GM18907 (cell line): Measurements from ENCODE around the gene GSK3A.
A peak's percentile ranks its signal among the peaks of the same experiment; 100 is the strongest.

Source experiments
- ATAC-seq: cut with Tn5 transposase; IDR thresholded peaks from one replicate; pipeline ENCODE4 v1.9.1; 2021; ENCODE audit warnings: mild to moderate bottlenecking, moderate library complexity; ENCODE audit not compliant: unreplicated experiment

The GSK3A gene

GRCh38 chr19:42281146-42281826 is 38.9 kb upstream of the GSK3A start:
- no peak for ATAC-seq

- no peak for ATAC-seq
These were observed 38.4 kb upstream of the GSK3A start for GRCh38 chr19:42280815-42281145.

GRCh38 chr19:42279902-42280814 is 37.8 kb upstream of the GSK3A start:
- peak; percentile 30 for ATAC-seq

- ATAC-seq, result no peak
These were observed 36.9 kb upstream of the GSK3A start for GRCh38 chr19:42279155-42279901.

GRCh38 chr19:42278452-42279154 is 36.2 kb upstream of the GSK3A start:
- no peak for ATAC-seq

- ATAC-seq, result no peak
These were observed 35.5 kb upstream of the GSK3A start for GRCh38 chr19:42277821-42278451.

- no peak for ATAC-seq
These were observed 34.4 kb upstream of the GSK3A start for GRCh38 chr19:42276821-42277220.

- ATAC-seq, result no peak
These were observed 33.9 kb upstream of the GSK3A start for GRCh38 chr19:42276284-42276683.

GRCh38 chr19:42275517-42275916 is 33.1 kb upstream of the GSK3A start:
- ATAC-seq, result no peak

GRCh38 chr19:42275103-42275502 is 32.7 kb upstream of the GSK3A start:
- no peak for ATAC-seq

GRCh38 chr19:42274065-42274682 is 31.8 kb upstream of the GSK3A start:
- no peak for ATAC-seq

GRCh38 chr19:42273407-42274064 is 31.1 kb upstream of the GSK3A start:
- no peak for ATAC-seq

GRCh38 chr19:42272989-42273406 is 30.6 kb upstream of the GSK3A start:
- ATAC-seq, result no peak

- no peak for ATAC-seq
These were observed 30.1 kb upstream of the GSK3A start for GRCh38 chr19:42272535-42272897.

GRCh38 chr19:42271861-42272534 is 29.6 kb upstream of the GSK3A start:
- ATAC-seq, result no peak

- no peak for ATAC-seq
These were observed 28.6 kb upstream of the GSK3A start for GRCh38 chr19:42271045-42271419.

GRCh38 chr19:42270346-42271044 is 28.1 kb upstream of the GSK3A start:
- no peak for ATAC-seq
